HG03175 (cell line): ENCODE results near the gene CHST7.

Source experiments
- ATAC-seq: cut with Tn5 transposase; IDR thresholded peaks from one replicate; pipeline ENCODE4 v1.9.1; 2021; ENCODE audit warnings: mild to moderate bottlenecking, moderate library complexity; ENCODE audit not compliant: unreplicated experiment

CHST7 gene

DNA sequence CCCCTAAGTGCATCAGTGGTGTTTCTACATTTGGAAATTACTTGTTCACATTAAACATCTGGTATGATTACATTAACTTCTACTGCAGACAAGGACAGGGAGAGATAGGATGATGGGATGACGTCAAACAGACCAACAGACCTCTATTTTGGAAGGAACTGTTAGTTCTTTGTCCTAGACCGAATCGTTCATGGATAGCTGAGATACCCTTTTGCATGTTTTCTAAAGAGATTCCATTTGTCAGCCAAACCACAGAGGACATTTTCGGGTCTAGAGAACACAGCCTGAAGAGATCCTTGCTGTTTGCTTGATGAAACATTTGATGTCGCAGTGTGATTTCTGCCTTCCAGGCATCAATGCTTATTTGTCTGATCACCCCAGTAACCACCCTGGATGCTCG lies 27.7 kb downstream of the CHST7 start:
- ATAC-seq = no peak

GRCh38 chrX:46602468-46603102 lies 29.0 kb downstream of the CHST7 start:
- ATAC-seq = no peak

DNA sequence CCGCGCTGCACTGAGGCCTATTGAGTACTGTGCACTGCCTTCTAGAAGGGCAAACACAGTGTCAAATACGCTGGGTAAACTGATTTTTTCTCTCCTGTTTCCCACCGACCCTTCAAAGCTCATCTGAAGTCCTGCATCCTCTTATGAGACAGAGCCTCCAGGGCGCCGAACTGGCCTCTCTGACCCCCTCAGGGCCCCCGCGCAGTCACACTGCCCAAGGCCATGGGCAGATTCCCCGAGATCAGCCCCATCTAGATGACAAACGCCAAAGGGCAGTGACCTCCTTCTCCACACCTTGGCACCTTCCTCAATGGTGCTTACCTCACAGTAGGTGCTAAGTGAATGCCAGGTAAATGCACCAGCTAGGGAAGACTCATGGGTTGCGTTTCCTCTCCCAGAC lies 34.4 kb downstream of the CHST7 start:
- ATAC-seq = no peak

DNA sequence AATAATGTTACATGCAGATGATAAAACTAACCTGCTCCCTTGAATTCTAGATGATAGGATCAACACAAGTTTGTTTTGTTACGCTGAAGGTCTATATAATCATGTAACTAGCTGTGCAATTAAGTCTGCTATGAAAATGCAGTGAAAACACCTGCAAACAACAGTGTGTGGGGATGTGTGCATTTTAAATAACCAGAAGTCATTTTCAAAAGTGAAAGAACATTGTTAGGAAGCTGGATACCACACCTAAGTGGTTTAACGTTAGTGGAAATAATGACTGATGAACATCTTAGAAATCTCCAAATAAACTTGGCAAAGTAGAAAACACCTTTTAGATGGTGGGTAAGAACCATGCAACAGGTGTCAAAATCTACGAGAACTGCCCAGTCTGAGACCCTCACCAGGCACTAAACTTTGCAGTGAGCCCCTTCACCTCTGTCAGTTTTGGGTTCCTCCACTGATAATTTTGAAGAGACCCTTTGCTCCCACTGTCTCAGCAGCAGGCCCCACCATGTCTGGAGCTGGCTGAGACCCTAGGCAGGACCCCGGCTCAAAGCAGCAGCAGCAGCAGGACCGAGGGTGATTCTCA lies 36.6 kb downstream of the CHST7 start:
- ATAC-seq = no peak

DNA sequence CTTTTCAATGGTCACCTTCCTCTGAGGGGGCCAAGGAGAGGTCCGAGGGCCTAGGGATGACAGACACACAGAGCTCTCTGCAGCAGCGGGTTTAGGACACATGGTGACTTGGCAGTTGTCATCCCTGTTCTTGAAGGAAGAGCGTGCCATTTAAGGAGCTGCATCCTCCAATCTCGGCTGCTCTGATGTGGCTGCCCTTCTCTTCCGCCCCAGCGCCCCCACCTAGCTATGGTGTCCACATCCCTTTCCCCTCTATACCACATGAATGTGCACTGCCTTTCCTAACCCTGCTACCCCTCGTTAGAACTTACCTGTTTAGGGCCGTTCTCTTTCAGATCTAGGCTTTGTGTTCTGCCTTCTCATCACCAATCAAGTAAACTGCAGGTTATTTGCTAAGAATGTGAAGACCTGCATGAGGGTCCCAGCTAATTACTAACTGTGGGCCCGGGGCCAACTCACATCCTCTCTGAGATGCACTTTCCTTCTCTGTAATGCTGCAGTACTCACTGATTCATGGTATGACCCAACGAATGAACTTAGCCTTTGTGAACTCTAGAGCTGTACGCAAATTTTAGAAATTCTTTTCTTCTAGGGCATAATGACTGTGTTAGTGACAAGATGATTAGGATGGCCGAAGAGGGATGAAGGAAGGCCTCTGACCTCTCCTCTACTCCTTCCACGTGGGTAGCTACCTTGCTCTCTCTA lies 38.2 kb downstream of the CHST7 start:
- ATAC-seq = no peak

GRCh38 chrX:46617906-46618305 lies 44.3 kb downstream of the CHST7 start:
- ATAC-seq = no peak

DNA sequence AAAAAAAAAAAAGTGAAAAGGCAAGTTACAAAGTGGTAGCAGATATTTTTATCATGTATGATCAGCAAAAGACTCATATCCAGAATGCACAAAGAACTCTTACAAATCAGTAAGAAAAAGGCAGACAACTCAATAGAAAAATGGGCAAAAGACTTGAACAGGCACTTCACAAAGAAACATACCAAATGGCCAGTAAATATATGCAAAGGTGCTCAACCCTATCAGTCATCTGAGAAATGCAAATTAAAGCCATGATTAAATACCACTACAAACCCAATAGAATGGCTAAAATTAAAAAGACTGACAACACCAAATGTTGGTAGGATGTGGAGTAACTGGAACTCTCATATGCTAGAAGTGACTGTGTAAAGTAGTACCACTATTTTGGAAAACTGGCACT lies 45.4 kb downstream of the CHST7 start:
- no peak for ATAC-seq

DNA sequence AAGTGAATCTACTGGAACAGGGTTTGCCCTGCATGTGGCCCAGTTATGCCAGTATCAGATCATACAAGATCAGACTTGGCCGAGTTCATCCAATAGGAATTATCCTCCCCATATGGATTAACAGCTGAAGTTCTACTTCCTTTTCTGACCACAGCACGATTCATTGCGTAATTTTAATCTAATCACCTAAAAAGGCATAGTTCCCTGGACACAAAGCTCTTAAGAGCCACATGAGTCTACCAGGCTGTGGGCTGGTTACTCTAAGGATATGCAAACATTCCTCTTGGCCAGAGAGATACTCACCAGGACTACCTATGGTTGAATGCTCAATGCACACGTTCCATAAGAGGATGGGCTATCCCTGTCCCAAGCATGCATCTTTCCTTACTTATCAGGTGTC lies 46.9 kb downstream of the CHST7 start:
- no peak for ATAC-seq

DNA sequence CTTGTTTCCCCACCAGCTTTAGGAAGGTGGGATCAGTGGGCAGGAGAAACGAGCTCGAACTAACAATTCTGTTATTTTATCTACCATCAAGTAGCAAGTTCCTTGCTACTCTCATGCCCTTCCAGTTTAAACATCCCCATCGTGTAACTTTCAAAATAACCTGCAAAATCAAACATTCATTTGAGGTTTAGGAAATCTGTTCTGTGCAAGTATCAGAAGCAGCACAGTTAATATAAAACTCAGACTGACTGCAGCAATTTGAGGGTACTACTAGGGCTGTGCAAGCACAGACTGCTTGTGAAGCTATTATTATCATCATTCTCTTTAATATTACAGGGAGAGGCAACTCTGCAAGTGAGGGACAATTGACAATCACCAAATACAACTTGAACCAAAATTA lies 48.0 kb downstream of the CHST7 start:
- no peak for ATAC-seq

GRCh38 chrX:46624090-46624786 lies 50.7 kb downstream of the CHST7 start:
- ATAC-seq = no peak

DNA sequence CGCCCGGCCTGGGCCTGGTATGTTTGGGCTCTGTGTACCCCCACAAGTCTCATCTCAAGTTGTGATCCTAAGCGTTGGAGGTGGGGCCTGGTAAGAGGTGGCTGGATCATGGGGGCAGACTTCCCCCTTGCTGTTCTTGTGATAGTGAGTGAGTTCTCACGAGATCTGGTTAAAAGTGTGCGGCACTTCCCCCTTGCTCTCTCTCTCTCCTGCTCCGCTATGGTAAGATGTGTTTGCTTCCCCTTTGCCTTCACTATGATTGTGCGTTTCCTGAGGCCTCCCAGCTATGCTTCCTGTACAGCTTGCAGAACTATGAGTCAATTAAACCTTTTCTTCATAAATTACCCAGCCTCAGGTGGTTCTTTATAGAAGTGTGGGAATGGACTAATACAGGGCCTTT lies 53.0 kb downstream of the CHST7 start:
- no peak for ATAC-seq

GRCh38 chrX:46627062-46627461 lies 53.5 kb downstream of the CHST7 start:
- no peak for ATAC-seq

GRCh38 chrX:46627711-46628419 lies 54.3 kb downstream of the CHST7 start:
- no peak for ATAC-seq

GRCh38 chrX:46628460-46629371 lies 55.2 kb downstream of the CHST7 start:
- ATAC-seq = peak; percentile 86

- ATAC-seq = no peak
Measured at GRCh38 chrX:46630141-46630540, 56.6 kb downstream of the CHST7 start.

GRCh38 chrX:46634577-46634976 lies 61.0 kb downstream of the CHST7 start:
- ATAC-seq = no peak

DNA sequence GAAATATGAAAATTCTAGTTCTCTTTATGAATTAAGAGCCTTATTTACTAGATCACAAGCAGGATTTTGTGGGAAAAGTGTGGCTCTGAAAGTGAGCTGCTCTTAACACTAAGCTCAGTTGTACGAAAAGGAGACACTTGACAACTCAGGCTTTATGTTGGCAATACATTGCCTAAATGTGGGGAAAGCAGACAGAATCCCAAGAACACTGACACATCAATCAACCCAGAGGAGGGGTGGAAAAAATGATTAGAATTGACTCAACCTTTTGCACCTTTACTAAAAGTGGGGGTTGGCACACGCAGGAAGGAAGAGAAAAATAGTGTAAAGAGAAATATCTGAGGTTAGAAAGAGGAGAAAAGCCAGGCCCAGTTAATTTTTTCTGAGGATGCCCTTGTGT lies 61.6 kb downstream of the CHST7 start:
- no peak for ATAC-seq

DNA sequence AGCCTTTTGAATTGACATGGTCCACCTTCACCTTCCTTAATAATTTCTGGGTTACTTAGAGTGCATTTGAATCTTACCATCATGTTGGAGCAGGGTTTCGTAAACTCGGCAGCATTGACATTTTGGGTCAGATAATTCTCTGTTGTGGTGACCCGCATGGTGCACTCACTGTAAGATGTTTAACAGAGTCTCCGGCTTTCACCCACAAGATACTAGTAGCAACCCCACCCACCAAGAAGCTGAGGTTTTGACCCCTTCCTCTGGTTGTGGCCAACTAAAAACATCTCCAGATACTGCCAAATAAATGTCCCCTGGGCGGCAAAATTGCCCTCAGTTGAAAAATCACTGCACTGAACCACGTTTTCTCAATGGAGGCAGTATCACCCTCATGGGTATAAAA lies 62.7 kb downstream of the CHST7 start:
- no peak for ATAC-seq

DNA sequence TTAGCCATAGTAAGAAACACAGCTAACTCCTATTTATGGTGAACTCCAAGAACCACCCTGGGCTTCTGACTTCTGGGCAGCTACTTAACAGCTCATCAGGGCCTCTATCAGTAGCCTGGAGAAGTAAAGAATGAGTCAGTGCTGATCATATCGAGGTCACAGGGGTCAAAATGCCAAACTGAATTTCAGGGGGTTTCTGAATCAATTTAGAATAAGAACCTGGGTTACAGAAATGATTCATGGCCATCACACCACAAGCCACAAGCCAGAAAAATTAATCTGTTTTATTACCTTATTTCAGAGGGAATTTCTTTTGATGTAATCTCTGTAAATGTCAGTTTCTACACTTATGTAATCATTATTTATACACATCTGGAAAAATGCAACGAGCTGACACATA lies 64.4 kb downstream of the CHST7 start:
- peak; percentile 66 for ATAC-seq

DNA sequence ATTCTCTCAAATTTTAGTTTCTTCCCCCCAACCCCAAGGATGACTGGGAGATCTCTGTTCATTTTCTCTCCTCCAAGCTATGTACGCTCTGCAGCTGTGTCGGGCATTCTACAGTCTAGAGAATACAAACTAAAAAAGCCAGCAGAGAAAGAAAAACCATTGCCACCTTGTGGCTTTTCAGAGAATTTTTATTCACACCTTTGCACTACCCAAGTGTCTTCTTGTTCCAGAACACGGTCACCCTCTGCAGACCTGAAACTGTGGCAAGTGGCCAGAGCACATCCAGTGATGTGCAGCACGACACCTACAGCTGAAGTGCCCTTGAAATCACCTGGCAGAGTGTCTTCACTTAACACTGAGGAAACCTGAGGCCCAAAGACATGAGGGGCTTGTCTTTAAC lies 68.6 kb downstream of the CHST7 start:
- peak; percentile 65 for ATAC-seq
